Endothelial cell of umbilical vein (primary cell): ENCODE data around the gene EEF1AKMT2. TPM values are rescaled to one million over a fixed set of nuclear protein-coding genes. Genes with fewer than 3 reads are reported as not detected.

ENCODE experiments used
- BruUV-seq: library from RNA; stranded (reverse); fragments of 400-500 nt; replicated peaks from 2 replicates; lab custom pipeline; 2021; lab: Mats Ljungman, UMichigan
- CTCF ChIA-PET: fragments of 300-600, 350-600 bp; sonication (Branson Sonifier 250); formaldehyde crosslinking; loops from one replicate; lab custom pipeline; 2021; ENCODE audit warnings: antibody characterized with exemption, inconsistent platforms; lab: Charles Lee
- POLR2A ChIA-PET: fragments of 300-600, 350-600 bp; sonication (Branson Sonifier 250); formaldehyde crosslinking; loops from one replicate; lab custom pipeline; 2021; ENCODE audit warnings: antibody characterized with exemption, inconsistent platforms; lab: Charles Lee
- DNase-seq: peaks from one replicate; pipeline ENCODE4 v3.0.0-alpha.2; 2011; ENCODE audit warnings: low read depth, low spot score
- FAIRE-seq: peaks from 2 replicates; lab custom pipeline; 2011; peaks lifted over from hg19 to GRCh38; lab: Jason Lieb, UNC
- H2AFZ ChIP-seq: 2 replicates; pipeline ENCODE4 v1.6.0; 2012; ENCODE audit warnings: low read depth, low read length, control low read depth, inconsistent platforms
- H3K27ac ChIP-seq: 2 replicates; pipeline ENCODE4 v1.5.1; 2011; ENCODE audit warnings: low read depth, mild to moderate bottlenecking, control low read depth, low read length, moderate library complexity; ENCODE audit not compliant: insufficient read depth
- H3K27me3 ChIP-seq, 2 experiments: 2 replicates each; pipeline versions ENCODE4 v1.6.0 to v1.6.1; 2011; ENCODE audit warnings: low read length in 2 of 2, mixed read lengths in 1 of 2; ENCODE audit not compliant: control insufficient read depth in 2 of 2, insufficient read depth in 2 of 2
- H3K36me3 ChIP-seq, 2 experiments: 2 replicates in 1 of 2; 3 replicates in 1 of 2; pipeline ENCODE4 v1.5.1; 2011; ENCODE audit warnings: low read length in 2 of 2, mild to moderate bottlenecking in 1 of 2, moderate library complexity in 1 of 2; ENCODE audit not compliant: control insufficient read depth in 2 of 2, insufficient read depth in 2 of 2; ENCODE audit errors: extremely low read depth in 1 of 2
- H3K4me1 ChIP-seq: 3 replicates; pipeline ENCODE4 v1.5.1; 2011; ENCODE audit warnings: mild to moderate bottlenecking, low read length; ENCODE audit not compliant: control insufficient read depth, insufficient read depth; ENCODE audit errors: extremely low read depth
- H3K4me2 ChIP-seq: 2 replicates; pipeline ENCODE4 v1.6.1; 2011; ENCODE audit warnings: low read length, control low read depth, mixed read lengths; ENCODE audit not compliant: insufficient read depth
- H3K4me3 ChIP-seq, 3 experiments: fragments of 200-600 bp in 1 of 3; sonication (generic), shearing (Covaris generic) in 1 of 3; replicated peaks in 1 of 3; 2 replicates each; pipeline ENCODE4 v1.5.1; 2011 to 2016; ENCODE audit warnings: control low read depth in 3 of 3, low read length in 3 of 3, mild to moderate bottlenecking in 2 of 3, inconsistent platforms in 1 of 3, low read depth in 1 of 3, moderate library complexity in 1 of 3; ENCODE audit not compliant: insufficient read depth in 1 of 3
- H3K79me2 ChIP-seq: 2 replicates; pipeline ENCODE4 v1.6.0; 2012; ENCODE audit warnings: low read length, inconsistent platforms; ENCODE audit not compliant: control insufficient read depth, insufficient read depth
- H3K9ac ChIP-seq: replicated peaks from 2 replicates; pipeline ENCODE3; 2011; ENCODE audit warnings: low read length, control low read depth; ENCODE audit not compliant: insufficient read depth; ENCODE audit errors: extremely low read depth
- H3K9me1 ChIP-seq: replicated peaks from 3 replicates; pipeline ENCODE4 v1.6.0; 2011; ENCODE audit warnings: mild to moderate bottlenecking, low read length; ENCODE audit not compliant: control insufficient read depth, insufficient read depth; ENCODE audit errors: extremely low read depth
- H3K9me3 ChIP-seq: replicated peaks from 2 replicates; pipeline ENCODE4 v1.5.1; 2012; ENCODE audit warnings: low read length, inconsistent platforms; ENCODE audit not compliant: control insufficient read depth, insufficient read depth
- H4K20me1 ChIP-seq: replicated peaks from 2 replicates; pipeline ENCODE3; 2011; ENCODE audit warnings: mild to moderate bottlenecking, low read length; ENCODE audit not compliant: control insufficient read depth, insufficient read depth; ENCODE audit errors: extremely low read depth
- FOS ChIP-seq: IDR thresholded peaks from 2 replicates; pipeline ENCODE4 v1.6.1; 2011; ENCODE audit warnings: mild to moderate bottlenecking, low read length, moderate library complexity, borderline replicate concordance; ENCODE audit not compliant: insufficient read depth
- MYC ChIP-seq: IDR thresholded peaks from one replicate; pipeline ENCODE4 v1.6.1; 2011; ENCODE audit warnings: mild to moderate bottlenecking, low read depth, low read length
- POLR2AphosphoS5 ChIP-seq: IDR thresholded peaks from 2 replicates; pipeline ENCODE4 v1.6.1; 2012; ENCODE audit warnings: low read depth, mild to moderate bottlenecking, control low read depth, low read length, moderate library complexity; ENCODE audit not compliant: insufficient read depth
- dilution Hi-C: fragments of 300-500 bp; cut with MboI; formaldehyde crosslinking; loops from one replicate; pipeline ENCODE4 v1.15.0; 2019; ENCODE audit warnings: low sequenced_read_pairs; ENCODE audit not compliant: extremely low pct_ligation_motif_present
- intact Hi-C: fragments of 100-400 bp; cut with micrococcal nuclease; formaldehyde crosslinking; loops from one replicate; pipeline ENCODE4 v1.10.0; 2022
- polyA plus RNA-seq, 4 experiments: library from polyadenylated mRNA; depleted of rRNA in 3 of 4; stranded (reverse) in 3 of 4; unstranded in 1 of 4; fragments of >200 nt; gene quantifications; 2 replicates each; pipeline versions ENCODE4 v1.2.1 to v1.2.3, GENCODE V29; 2011 to 2012; ENCODE audit warnings: missing spikeins in 1 of 4
- total RNA-seq: library from RNA; stranded (reverse); gene quantifications from 2 replicates; pipeline ENCODE4 v1.2.3, GENCODE V29; 2021
- TF ChIP-seq, protein P1 (sequence below), 2 donors: IDR thresholded peaks; 1 replicate in 1 of 2; 2 replicates in 1 of 2; pipeline ENCODE4 v1.5.1; 2011; ENCODE audit warnings: low read length in 2 of 2, mild to moderate bottlenecking in 2 of 2, moderate library complexity in 2 of 2, control low read depth in 1 of 2, inconsistent platforms in 1 of 2, low read depth in 1 of 2; ENCODE audit not compliant: insufficient read depth in 1 of 2; ENCODE audit errors: extremely low read depth in 1 of 2
- TF ChIP-seq, protein P2 (sequence below): IDR thresholded peaks from 2 replicates; pipeline ENCODE4 v1.6.1; 2011; ENCODE audit not compliant: insufficient read depth, insufficient read length

The EEF1AKMT2 gene
- total and polyA plus RNA-seq, 2 donors (not counting 3 experiments of a cell fraction or from before 2014, with no cell fraction given), result 8.5 to 21.3 TPM

DNA sequence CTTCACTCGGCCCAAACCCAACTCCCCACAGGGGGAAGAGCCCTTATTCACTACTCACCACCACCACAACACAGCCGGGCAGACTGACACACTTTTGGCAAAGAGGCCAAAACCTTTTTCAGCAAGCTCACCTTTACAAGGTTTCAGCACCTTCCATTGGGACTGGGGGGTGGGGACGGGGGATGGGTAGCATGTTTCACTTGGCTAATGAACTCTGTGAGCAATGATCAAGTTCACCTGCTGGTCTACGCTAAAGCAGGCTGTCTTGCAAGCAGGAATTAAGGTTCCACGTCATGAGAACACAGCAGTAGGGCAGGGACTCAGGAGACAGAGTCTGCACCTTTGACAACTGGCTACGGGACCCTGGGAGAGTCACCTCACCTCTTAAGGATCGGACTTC, 54.5 kb downstream of the EEF1AKMT2 start:
- H3K36me3 ChIP-seq, result no peaks in the 10 kb centered on the region
- no peaks in the 10 kb centered on the region for H3K27me3 ChIP-seq
- CTCF ChIA-PET, result no interaction called here
- H3K79me2 ChIP-seq, result peaks cover 33% of the 10 kb centered on the region
- BruUV-seq, result no TSS peak
- POLR2A ChIA-PET, result no interaction called here
- no peak overlapping the region for H3K4me2 ChIP-seq
- intact Hi-C loops, result no loop called here
- H2AFZ ChIP-seq, result no peak overlapping the region
- no peak overlapping the region for H3K27ac ChIP-seq
- FAIRE-seq, result no peak
- dilution Hi-C loops, result no loop called here
- no peaks in the 10 kb centered on the region for H4K20me1 ChIP-seq
- no peaks in the 10 kb centered on the region for H3K9me3 ChIP-seq
- DNase-seq, result no peak
- peaks cover 26% of the 10 kb centered on the region for H3K4me1 ChIP-seq
- TF ChIP-seq, protein P1, sequence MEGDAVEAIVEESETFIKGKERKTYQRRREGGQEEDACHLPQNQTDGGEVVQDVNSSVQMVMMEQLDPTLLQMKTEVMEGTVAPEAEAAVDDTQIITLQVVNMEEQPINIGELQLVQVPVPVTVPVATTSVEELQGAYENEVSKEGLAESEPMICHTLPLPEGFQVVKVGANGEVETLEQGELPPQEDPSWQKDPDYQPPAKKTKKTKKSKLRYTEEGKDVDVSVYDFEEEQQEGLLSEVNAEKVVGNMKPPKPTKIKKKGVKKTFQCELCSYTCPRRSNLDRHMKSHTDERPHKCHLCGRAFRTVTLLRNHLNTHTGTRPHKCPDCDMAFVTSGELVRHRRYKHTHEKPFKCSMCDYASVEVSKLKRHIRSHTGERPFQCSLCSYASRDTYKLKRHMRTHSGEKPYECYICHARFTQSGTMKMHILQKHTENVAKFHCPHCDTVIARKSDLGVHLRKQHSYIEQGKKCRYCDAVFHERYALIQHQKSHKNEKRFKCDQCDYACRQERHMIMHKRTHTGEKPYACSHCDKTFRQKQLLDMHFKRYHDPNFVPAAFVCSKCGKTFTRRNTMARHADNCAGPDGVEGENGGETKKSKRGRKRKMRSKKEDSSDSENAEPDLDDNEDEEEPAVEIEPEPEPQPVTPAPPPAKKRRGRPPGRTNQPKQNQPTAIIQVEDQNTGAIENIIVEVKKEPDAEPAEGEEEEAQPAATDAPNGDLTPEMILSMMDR (IDR thresholded peaks at IDR 0.05; ENCODE audit: extremely low read depth in 1 of 2, insufficient read depth in 1 of 2, low read depth in 1 of 2, low read length in 2 of 2), result no peak
- no peak for TF ChIP-seq POLR2AphosphoS5
- TF ChIP-seq, protein P2, sequence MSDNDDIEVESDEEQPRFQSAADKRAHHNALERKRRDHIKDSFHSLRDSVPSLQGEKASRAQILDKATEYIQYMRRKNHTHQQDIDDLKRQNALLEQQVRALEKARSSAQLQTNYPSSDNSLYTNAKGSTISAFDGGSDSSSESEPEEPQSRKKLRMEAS, result no peak
- TF ChIP-seq FOS, result no peak
- TF ChIP-seq MYC, result no peak
- no peaks in the 10 kb centered on the region for H3K9me1 ChIP-seq
- no peak overlapping the region for H3K9ac ChIP-seq
- H3K4me3 ChIP-seq, result no peak overlapping the region
